NOMO-1 (cell line): ENCODE data around the gene RAMP1.

ENCODE experiments used
- DNase-seq, 2 experiments: peaks; one replicate each; lab custom pipeline; 2025; ENCODE audit not compliant: unreplicated experiment in 2 of 2; lab: John Stamatoyannopoulos, UW

RAMP1 gene

DNA sequence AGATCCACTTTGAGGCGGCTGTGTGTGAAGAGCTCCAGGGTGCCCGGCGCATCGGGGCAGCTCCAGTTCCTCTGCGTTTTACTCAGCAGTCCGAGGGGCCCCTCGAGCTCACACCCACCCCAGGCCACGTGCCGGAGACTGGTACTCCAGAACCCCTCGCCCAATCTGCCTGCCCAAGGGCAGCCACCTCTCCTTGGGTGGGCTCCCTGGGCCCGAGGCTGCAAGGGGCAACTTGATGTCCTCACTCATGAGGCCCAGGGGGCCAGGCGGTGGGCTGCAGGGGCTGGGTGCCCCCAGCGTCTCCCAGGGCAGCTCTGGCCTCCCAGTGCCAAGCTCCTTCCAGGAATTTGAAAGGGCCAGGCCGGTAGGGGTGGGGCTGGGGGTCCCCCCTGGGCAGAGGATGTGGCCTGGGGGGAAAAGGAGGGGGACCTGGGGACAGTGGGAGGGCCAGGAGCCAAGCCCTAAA lies 16.7 kb downstream of the RAMP1 start:
- no peak for DNase-seq

DNA sequence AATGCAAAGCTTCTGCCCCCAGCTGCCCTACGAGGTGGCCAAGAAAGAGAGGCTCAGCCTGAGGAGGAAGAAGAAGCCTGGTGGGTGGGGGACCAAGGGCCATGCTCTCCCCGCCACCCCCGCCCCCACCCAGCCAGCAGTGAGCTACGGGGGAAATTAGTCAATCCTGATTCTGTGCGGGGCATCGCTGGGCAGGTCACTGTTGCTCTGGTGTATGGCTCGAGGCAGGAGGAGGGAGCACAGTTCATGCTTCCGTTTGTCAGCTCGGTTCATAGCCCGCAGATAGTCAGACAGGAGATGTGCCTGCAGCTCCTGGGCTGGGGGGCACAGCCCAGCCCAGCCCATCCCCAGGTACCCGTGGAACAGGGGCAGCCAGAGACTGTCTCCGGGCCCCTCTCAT lies 17.1 kb downstream of the RAMP1 start:
- no peak for DNase-seq

DNA sequence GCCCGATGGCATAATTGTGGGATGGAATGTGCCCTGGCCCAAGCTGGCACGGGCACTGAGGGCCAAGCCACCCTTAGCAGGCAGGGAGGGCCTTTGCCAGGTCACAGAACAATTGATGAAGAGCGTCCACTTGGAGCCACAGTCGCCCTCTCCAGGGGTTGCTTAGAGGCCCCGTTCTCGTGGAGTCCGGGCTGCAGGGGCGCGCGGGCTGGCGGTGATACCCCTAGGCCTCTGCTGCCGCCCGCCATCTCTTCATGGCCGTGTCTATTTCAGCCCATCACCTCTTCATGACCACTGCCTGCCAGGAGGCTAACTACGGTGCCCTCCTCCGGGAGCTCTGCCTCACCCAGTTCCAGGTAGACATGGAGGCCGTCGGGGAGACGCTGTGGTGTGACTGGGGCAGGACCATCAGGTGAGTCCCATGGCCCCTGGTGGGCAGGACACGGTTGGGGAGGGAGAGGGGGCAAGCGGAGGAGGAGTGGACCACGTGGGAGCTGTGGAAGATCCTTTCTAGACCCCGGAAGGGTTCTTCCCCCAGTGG lies 17.6 kb downstream of the RAMP1 start:
- DNase-seq: no peak

DNA sequence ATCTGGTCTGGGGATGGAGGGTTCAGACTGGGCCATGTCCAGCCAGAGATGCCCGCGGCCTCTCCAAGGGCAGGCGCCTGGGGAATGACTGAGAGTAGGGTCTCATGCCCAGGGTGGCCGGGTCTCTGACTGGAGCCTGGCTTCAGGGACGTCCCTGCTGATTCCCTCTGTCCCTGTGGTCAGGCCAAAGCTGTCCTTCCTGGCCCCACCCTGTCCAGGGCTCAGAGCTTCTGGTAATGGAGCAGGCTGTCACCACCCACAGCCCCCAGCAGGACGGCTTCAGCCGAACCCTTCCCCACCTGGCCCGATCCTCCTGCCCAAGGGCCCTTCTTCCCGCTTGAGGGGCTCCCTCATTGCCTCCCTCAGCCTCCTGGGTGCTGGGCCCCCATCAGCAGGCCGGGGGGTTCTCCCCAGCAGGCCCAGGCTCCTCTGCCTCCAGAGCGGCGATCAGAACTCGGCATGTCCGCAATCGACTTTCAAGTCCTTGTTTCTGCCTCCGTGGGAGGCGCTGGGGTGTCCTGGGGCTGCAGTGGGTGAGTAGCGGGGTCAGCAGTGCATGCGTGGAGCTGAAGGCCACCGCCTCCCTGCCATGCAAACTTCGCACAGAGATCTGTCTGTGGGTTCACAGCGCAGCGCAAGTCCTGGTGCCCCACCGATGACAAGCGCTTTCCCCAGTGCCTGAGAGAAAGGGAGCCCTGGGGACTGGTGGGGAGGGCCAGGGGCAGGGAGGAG lies 18.3 kb downstream of the RAMP1 start:
- no peak for DNase-seq

DNA sequence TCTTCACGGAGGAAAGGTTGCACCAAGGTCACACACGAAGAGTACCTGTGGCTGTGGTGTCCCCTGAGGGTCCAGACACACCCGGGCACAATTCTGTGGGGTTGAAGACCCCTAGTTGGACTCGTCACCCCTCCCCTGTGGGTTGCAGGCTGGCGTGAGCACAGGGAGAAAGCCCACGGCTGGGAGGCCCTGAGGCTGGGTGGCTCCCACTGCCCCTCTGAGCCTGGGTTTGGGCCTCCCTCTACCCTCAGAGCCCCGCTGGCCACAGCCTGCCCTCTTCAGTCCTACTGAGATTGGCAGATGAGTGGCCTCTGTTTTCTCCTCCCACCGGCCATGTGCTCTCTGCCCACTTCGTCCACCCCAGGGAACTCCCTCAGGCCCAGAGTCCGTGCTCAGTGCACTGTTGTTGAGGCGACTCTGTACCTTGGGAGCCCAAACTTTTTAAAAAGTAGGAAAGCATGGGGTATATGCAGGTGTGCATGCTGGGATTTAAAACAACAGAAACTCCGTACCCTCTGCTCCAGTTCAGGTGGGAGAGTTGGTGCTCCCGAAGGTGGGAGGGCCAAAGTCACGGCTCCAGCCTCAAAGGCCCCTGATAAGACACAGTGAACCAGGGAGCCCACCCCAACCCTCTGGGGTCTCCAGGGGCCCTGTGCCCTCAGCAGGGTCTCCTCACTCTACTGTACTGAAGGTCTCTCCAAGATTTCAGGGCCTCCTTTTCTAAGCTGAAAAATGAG lies 19.1 kb downstream of the RAMP1 start:
- DNase-seq: no peak

DNA sequence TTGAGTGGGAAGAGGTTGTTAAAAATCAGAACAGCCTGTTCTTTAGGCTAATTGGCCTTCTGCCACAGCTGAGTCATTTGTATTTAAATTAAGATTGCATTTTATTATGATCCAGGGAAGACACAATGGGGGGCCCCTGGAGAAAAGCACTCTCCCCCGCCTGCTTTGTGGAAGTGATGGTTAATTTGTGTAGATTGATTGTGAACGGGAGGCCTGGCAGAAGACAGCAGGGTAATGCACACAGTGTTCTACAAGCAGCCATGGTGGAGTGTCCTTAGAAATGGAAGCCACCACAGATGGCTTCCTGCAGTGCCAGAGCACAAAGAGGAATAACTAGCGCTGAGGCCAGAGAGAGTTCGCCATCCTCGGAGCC lies 19.6 kb downstream of the RAMP1 start:
- no peak for DNase-seq

DNA sequence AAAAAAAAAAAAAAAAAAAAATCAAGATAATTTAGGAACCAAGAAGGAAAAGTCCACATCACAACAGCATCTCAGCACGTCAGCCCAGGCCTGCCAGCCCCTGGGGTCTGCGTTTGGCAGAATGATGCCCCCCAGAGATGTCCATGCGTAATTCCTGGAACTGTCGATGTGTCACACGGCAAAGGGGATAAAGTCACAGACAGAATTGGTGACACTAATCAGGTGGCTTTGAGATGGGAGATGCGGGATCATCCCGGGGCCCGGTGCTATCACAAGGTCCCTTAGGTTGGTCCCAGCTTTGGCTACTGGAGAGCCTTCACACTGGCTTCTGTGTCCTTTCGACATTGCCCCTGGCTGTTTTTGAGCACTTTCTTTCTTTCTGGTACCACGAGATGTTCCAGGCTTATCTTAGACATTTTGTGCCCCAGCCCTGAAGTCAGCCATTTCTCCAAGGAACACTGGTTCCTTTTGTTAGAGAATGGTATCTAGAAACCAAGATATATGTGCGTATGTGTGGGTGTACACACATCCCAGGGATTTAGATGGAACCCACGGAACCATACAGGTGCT lies 20.7 kb downstream of the RAMP1 start:
- no peak for DNase-seq

DNA sequence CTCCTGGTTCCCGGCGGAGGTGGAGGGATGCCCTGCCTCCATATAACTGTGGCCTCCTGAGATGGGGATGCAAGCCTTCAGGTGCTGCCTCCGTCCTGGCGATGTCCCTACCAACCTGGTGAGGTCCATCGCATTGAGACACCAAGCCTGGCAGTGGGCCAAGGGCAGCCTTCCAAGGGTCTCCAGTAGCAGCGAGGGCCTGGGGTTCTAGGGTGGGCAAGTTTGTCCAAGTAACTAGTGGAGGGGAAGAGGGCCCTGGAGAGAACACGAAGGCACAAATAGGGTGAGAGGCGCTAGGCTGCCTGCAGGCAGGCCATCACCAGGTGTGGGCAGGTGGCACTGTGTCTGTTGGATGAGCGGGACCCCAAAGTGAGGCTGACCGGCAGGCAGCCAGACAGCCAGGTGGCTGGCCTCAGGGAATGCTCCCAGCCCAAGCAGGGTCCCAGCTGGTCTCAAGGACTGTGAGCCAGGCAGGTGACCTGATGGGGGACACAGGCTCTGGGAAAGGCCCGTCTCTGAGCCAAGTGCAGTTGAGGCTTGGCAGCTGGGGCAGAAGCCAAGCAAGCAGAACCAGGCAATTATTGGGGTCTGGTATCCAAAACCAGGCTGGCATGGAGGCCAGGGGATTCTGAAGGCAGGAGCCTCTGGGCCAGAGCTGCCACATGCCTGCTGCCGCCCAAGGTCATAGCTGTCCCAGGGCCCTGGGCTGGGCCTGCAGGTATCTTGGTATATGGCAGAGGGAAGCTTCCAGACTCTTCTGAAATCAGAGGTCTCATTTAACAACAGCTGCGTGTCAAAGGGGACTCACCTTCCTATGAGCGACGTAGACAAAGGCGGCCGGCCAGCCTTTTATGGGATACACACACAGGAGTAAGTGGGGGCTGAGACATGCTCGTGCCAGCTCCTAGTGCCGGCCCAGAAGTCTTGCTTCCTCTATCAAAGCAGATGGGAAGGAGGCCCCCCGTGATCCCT lies 23.4 kb downstream of the RAMP1 start:
- no peak for DNase-seq

DNA sequence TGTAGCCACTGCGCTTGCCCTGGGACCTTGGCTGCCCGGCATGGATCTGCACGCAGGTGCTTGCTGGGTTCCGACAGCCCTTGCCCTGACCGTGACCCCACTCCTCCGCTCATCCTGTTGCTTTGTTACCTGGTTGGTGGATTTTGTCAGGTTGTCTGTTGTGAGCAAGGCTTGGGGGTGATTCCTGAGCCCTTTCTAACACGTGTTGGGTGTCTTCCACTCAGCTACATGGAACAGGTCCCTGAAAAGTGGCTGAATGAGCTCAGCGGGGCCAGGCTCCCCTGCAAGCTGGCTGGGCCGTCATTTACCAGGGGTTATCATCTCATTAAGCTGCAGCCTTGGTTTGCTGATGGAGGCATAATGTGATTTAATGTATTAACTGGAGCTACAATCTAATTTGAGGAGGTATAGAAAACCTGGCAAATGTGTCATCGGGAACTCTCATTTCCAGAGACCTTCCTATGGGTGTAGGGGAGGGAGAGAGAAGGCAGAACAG lies 24.6 kb downstream of the RAMP1 start:
- no peak for DNase-seq

DNA sequence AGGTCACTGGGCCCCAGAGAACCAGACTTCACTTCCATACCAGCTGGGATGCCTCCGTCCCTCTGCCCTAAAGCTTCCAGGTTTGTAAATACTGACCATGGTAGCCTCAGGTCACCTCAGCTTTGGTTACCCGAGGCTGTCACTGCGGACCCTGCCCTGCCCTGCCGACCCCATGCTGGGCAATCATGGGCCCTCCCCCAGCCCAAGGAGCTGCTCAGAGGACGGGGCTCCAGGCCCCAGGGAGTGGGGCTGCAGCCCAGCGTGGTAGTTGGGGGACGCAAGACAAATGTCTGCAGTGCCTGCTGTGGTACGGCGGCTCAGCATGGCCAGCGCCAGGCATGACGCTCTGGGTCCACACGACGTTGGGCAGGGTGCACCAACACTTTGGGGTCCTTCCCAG lies 25.3 kb downstream of the RAMP1 start:
- DNase-seq: no peak

DNA sequence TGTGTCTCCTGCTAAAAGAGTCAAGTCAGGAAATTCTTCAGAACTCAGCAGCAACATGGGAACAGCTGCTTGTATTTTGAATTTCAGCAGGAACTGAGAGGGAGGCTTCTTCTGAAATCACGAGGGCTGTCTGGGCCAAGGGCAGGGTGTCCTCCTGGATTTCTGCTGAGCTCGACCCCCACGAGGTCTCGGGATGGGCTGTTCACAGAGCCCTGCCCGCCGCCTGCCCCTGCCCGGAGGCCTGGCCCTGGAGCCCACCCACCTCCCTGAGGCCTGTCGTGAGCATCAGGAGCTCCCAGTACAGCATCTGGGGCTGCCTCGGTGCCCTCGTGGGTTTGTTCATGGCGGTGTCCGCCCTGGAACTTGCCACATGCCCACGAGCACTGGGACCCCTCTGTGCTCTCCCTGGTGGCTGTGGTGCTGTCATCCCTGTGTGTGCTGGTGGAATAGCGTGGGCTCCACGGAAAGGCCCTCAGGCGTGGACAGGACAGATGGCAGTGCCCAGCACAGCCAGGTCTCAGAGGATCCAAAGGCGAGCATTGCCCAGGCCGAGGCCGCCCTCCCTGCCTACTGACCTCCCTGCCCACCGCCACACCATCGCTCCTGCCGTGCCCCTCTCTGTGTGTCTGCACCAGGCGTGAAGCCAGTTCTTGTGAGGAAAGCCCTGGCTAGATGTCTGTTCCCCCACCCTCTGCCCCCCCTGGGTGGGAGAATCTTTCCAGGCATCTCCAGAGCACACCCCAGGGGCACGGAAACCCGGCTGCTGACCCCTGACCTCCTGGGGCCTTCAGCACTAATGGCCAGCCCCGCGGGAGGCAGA lies 25.9 kb downstream of the RAMP1 start:
- no peak for DNase-seq

DNA sequence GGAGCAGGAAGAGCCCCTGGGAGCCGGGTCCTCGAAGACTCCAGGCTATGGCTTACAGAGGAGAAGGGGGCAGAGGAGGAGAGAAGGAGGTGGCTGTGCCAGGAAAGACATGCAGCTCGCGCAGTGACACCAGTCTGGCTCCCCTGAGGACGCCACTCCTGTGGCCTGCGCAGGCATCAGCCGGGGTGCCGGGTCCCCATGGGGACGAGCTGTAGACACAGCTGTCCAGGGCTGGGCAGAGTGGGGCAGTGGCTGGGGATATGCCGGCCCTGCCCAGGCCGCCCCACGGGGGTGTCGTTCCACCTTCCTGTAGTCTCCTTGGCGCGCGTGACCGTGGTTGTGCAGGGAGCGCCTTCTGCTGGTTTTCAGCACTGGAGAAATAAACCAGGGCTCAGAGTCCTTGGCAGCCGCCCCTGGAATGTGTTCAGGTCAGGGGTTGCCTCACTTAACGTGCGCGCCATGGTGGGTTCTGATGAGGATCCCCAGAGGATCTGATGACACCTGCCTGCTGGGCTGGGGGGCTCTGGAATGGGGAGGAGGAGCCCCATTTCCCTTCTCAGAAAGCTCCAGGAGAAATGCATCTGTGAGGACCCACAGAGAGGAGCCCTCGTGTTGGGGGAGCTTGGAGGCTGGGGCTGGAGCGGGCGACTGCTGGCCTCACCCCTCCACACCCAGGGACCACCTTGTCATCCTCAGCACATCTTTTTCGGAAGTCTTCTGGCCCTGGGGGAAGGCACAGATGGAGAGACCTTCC lies 26.7 kb downstream of the RAMP1 start:
- DNase-seq: no peak

DNA sequence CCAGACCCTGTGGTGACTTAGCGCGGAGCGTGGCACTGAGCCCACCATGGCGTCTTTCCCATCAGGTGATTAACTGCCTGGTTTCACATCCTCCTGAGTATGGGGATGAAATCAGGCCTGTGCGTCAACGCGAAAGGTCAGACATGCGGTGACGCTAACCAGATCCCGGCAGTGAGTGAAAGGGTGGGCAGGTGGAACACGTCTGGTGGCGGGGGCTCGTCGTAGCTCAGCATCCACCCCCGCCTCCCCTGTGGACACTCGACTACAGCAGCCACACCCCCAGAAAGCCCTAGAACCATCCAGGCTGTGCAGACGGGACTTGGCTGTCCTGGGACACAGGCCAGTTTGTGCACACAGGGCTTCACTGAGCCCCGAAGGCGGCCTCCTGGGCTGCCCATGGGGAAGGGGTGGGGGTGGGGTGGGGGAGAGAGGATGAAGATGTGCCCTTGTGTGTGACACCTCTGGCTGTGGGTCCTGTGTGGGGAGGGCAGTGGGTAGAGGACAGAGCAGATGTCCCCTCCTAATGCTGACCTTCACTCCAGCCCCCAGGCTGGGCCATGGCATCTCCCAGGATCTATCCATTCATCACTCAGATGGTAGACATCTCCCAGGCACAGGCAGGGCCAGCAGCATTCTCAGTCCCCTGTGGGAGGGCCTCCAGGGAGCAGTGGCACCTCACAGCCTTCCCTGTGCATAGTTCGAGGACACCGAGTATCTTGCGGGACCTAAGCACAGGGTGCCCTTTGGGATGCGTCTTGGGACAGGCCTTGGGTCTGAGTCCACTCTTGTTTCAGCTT lies 27.5 kb downstream of the RAMP1 start:
- no peak for DNase-seq

DNA sequence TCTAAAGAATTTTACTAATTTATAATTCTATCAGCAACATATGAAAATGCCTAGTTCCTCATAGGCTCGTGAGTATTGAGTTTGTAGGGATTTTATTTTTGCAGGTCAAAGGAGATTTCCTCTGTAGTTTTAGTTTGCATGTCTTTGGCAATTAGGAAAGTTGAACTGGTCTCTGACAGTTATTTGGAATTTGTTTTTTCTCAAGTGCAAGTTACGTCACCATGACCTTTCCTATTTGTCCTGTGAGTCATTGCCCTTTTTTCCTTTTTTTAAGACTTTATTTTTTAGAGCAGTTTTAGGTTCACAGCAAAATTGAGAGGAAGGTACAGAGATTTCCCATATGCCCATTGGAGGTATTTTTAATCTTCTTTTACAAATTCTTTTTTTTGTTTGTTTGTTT lies 29.0 kb downstream of the RAMP1 start:
- DNase-seq: no peak

DNA sequence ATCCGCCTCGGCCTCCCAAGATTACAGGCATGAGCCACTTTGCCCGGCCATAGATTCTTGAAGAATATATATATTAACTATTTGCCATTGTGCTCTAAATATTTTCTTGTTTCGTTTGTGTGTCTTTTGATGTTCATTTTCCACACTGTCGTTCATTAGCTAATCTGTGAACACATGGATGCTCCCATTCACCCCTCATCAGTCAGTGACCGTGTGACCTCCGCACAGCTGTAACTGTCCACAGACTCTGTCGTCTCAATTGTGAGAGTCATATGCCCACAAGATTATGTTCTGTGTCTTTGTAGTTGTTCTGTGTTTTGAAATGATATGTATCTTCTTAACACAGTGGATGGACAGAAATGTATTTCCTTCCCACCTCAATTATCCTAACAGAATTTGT lies 29.6 kb downstream of the RAMP1 start:
- no peak for DNase-seq

DNA sequence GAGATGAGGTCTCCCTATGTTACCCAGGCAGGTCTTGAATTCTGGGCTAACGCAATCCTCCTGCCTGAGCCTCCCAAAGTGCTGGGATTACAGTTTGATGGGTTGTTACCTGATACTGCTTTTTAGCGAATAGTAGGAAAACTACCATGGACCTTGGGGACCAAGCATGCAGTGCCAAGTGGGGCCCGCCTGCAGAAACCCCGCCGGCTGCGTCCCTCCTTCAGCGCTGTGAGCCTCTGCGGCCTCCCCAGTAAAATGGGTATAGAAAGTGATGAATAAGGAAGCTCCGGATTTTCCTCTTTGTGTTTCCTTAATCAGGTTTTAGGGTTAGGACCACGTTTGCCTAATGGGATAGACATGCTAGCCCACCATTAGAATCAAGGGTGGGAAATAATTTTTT lies 30.4 kb downstream of the RAMP1 start:
- no peak for DNase-seq

DNA sequence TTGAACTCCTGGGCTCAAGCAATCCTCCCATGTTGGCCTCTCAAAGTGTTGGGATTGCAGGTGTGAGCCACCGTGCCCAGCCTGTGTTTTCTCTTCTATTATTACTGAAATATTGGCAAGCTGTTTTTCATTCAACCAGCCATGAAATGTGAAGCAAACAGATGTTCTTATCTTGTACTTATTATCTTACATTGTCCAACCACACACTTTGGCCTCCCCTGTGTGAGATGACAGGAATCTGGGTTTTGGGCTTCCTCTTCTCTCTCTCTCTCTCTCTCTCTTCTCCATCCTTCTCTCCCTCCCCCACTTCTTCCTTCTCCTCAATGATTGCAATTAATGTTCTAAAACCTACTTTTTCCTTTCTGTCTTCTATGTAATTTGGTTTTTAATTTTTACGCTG lies 33.1 kb downstream of the RAMP1 start:
- no peak for DNase-seq

DNA sequence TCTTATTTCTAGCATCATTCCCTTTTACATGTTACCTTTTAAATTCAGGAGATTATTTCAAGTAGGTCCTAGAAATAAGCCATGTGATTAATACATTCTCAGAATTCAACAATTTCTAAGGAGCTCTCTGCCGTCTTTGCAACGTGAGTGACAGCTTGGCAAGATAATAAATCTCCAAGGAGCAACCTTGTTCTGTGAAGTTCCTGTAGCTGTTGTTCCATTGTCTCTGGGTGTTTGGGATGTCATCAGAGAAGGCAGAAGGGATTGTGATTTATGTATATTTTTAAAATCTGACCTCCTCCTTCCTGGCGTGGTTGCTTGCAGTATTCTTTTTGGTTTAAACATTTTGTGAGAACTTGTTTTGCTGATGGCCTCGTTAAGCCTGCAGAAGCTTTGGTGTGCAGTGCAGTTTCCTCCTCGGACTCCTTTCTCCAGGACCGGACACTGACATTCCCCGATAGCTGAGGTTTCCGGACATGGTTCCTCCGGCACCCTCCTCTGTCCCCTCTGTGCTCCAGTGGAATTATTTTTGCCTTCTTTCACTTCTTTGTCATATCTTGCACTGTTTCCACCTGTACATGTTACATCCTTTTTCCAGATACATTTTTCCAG lies 33.7 kb downstream of the RAMP1 start:
- no peak for DNase-seq
